Measurements from ENCODE around the gene NRDC. TPM values are rescaled to one million over a fixed set of nuclear protein-coding genes. Genes with fewer than 3 reads are reported as not detected.

The NRDC gene
- total and polyA plus RNA-seq, 10 of the 15 experiments (the other 5 are each of a cell fraction or from before 2014, with no cell fraction given), result 50.1 to 134 (median 90.4) TPM

DNA sequence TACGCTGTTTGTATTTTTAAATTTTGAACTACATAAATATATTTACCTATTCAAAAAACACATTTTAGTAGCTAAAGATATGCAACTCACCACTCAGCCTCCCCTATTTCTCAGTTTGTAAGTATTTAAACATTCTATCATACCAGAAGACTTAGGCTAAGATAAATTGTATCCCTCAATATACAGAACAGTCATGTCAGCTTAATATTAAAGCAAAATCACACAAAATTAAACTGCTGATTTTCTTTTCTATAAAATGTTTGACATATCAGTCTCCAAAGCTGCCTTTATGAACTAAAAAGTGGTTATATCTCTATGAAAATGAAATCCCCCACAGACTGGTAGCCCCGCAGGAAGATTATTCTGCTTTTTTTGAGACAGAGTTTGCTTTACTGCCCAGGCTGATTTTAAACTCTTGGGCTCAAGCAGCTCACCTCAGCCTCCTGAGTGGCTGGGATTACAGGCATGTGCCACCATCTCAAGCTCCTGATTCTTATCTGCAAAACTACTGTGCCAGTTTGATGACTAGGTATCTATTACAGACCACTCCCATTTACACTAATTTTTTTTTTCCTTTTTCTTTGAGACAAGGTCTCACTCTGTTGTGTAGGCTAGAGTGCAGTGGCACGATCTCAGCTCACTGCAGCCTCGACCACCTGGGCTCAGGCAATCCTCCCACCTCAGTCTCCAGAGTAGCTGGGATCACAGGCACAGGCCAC is 37.6 kb downstream of the NRDC start (continued):
- TF ChIP-seq, protein P1, sequence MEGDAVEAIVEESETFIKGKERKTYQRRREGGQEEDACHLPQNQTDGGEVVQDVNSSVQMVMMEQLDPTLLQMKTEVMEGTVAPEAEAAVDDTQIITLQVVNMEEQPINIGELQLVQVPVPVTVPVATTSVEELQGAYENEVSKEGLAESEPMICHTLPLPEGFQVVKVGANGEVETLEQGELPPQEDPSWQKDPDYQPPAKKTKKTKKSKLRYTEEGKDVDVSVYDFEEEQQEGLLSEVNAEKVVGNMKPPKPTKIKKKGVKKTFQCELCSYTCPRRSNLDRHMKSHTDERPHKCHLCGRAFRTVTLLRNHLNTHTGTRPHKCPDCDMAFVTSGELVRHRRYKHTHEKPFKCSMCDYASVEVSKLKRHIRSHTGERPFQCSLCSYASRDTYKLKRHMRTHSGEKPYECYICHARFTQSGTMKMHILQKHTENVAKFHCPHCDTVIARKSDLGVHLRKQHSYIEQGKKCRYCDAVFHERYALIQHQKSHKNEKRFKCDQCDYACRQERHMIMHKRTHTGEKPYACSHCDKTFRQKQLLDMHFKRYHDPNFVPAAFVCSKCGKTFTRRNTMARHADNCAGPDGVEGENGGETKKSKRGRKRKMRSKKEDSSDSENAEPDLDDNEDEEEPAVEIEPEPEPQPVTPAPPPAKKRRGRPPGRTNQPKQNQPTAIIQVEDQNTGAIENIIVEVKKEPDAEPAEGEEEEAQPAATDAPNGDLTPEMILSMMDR (IDR thresholded peaks at IDR 0.05 in 2 of 3, conservative IDR thresholded peaks at IDR 0.05 in 1 of 3; ENCODE audit: control insufficient read depth in 2 of 3, extremely low read depth in 1 of 3, insufficient read depth in 1 of 3, low read depth in 3 of 3, low read length in 3 of 3), result no peak
- TF ChIP-seq HDAC6 (IDR thresholded peaks at IDR 0.05; ENCODE audit: unreplicated experiment) (no peak), KAT2A (conservative IDR thresholded peaks at IDR 0.05; ENCODE audit: control insufficient read depth, low read depth, low read length) (no peak)
- TF ChIP-seq, protein P2, sequence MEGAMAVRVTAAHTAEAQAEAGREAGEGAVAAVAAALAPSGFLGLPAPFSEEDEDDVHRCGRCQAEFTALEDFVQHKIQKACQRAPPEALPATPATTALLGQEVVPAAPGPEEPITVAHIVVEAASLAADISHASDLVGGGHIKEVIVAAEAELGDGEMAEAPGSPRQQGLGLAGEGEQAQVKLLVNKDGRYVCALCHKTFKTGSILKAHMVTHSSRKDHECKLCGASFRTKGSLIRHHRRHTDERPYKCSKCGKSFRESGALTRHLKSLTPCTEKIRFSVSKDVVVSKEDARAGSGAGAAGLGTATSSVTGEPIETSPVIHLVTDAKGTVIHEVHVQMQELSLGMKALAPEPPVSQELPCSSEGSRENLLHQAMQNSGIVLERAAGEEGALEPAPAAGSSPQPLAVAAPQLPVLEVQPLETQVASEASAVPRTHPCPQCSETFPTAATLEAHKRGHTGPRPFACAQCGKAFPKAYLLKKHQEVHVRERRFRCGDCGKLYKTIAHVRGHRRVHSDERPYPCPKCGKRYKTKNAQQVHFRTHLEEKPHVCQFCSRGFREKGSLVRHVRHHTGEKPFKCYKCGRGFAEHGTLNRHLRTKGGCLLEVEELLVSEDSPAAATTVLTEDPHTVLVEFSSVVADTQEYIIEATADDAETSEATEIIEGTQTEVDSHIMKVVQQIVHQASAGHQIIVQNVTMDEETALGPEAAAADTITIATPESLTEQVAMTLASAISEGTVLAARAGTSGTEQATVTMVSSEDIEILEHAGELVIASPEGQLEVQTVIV (IDR thresholded peaks at IDR 0.05; ENCODE audit: borderline replicate concordance, partially characterized antibody), result no peak

DNA sequence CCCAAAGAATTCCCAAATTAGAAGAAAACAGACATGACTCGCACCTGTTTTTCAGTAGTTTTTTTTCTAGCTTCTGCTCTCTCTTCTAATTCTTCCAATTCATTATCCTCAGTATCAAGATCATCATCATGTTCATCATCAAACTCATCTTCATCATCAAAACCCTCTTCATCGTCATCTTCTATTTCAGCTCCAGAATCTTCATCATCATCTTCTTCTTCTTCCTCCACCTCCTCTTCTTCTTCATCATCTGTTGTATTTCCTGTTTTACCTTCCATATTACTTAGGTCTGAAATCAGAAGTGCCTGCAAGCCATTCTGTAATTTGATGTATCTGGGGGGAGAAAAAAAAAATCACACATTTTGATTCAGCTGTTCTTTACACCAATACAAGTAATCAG is 38.3 kb downstream of the NRDC start:
- Histone ChIP-seq H2AFZ (ENCODE audit: control insufficient read depth, low read depth, low read length) (no peak overlapping the region), H3K4me3 (no peak overlapping the region), H4K20me1 (ENCODE audit: control insufficient read depth, insufficient read depth) (no peaks in the 10 kb centered on the region), H3K27ac (ENCODE audit: control insufficient read depth, insufficient read depth) (no peak overlapping the region), H3K9me3 (replicated peaks; ENCODE audit: control insufficient read depth, insufficient read depth, low read length) (no peaks in the 10 kb centered on the region), H3K27me3 (replicated peaks in 1 of 2; ENCODE audit: control insufficient read depth in 2 of 2, insufficient read depth in 2 of 2, low read length in 1 of 2) (no peaks in the 10 kb centered on the region), H3K36me3 (ENCODE audit: control insufficient read depth in 2 of 2, insufficient read depth in 2 of 2, low read length in 1 of 2) (peaks cover 3 to 13% of the 10 kb centered on the region in 2 experiments), H3K4me1 (ENCODE audit: control insufficient read depth, insufficient read depth, low read length) (peaks cover 4% of the 10 kb centered on the region; the same call in 1 of the 2 replicates), H3K4me2 (ENCODE audit: control insufficient read depth, insufficient read depth) (no peak overlapping the region), H3K79me2 (ENCODE audit: control insufficient read depth, insufficient read depth, low read length) (peaks cover 2% of the 10 kb centered on the region), H3K9ac (ENCODE audit: control insufficient read depth, insufficient read depth, low read length) (no peak overlapping the region)
- FAIRE-seq (no peak), ATAC-seq (no peak), DNase-seq (ENCODE audit: low read depth, low spot score) (no peak)
- BruUV-seq (replicated peaks), result no TSS peak
- ChIA-PET RAD21 (ENCODE audit: unreplicated experiment) (interaction anchor here (1.1 to 2.2 kb wide), 3 partner anchors 43 to 426 kb away, joined by 3 to 5 read pairs (median 3); no protein-coding TSS in a partner anchor), SMC1A (ENCODE audit: uncharacterized antibody, unreplicated experiment) (interaction anchor here (0.9 to 2.6 kb wide), 10 partner anchors 10 to 95 kb away, joined by 3 to 9 read pairs (median 5); no protein-coding TSS in a partner anchor), POLR2A (interaction anchor here (0.5 to 1.4 kb wide), 4 partner anchors 15 to 616 kb away, joined by 3 to 5 read pairs (median 5); no protein-coding TSS in a partner anchor), CTCF (interaction anchor here (0.5 to 1.9 kb wide), 2 partner anchors 72 to 219 kb away, joined by 3 to 5 read pairs; no protein-coding TSS in a partner anchor)
- intact Hi-C loops (cut with micrococcal nuclease; ENCODE audit: unreplicated experiment) (no loop called here), in situ Hi-C loops (cut with MboI) (no loop called here)
- WGBS (ENCODE audit: insufficient coverage, insufficient replicate concordance, low lambda C conversion rate, missing lambda C conversion rate), result 95% methylated on average over 2 of the region's 2 CpGs
- TF ChIP-seq POLR2AphosphoS5 (IDR thresholded peaks at IDR 0.05; ENCODE audit: low read length) (no peak), ZNF24 (IDR thresholded peaks at IDR 0.05) (no peak), SMAD1 (IDR thresholded peaks at IDR 0.05; ENCODE audit: low read depth, partially characterized antibody) (no peak), MYC (IDR thresholded peaks at IDR 0.05; ENCODE audit: insufficient read depth, insufficient read length, insufficient replicate concordance, low read length, severe bottlenecking) (no peak), ZNF207 (IDR thresholded peaks at IDR 0.05; ENCODE audit: borderline replicate concordance) (no peak), ZNF274 (IDR thresholded peaks at IDR 0.05; ENCODE audit: insufficient read depth, insufficient read length) (no peak), JUND (IDR thresholded peaks at IDR 0.05; ENCODE audit: low read depth, low read length) (no peak), NR2F1 (conservative IDR thresholded peaks at IDR 0.05) (no peak)
- TF ChIP-seq, protein P3, sequence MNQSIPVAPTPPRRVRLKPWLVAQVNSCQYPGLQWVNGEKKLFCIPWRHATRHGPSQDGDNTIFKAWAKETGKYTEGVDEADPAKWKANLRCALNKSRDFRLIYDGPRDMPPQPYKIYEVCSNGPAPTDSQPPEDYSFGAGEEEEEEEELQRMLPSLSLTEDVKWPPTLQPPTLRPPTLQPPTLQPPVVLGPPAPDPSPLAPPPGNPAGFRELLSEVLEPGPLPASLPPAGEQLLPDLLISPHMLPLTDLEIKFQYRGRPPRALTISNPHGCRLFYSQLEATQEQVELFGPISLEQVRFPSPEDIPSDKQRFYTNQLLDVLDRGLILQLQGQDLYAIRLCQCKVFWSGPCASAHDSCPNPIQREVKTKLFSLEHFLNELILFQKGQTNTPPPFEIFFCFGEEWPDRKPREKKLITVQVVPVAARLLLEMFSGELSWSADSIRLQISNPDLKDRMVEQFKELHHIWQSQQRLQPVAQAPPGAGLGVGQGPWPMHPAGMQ (IDR thresholded peaks at IDR 0.05; ENCODE audit: borderline replicate concordance), result no peak

Data from GM12878 (cell line).